Colonic mucosa (tissue), 4 donors: ENCODE measurements around the gene NCKAP5. TPM values are rescaled to one million over a fixed set of nuclear protein-coding genes. Genes with fewer than 3 reads are reported as not detected.

Source experiments
- DNase-seq: peaks from one replicate; pipeline ENCODE4 v3.0.0-alpha.2; 2020
- H3K27ac ChIP-seq: fragments of 200-600 bp; one replicate; pipeline ENCODE4 v1.8.0; 2021
- H3K27me3 ChIP-seq: fragments of 200-600 bp; one replicate; pipeline ENCODE4 v1.8.0; 2021
- H3K36me3 ChIP-seq: fragments of 200-600 bp; one replicate; pipeline ENCODE4 v1.8.0; 2021
- H3K4me1 ChIP-seq: fragments of 200-600 bp; one replicate; pipeline ENCODE4 v1.8.0; 2021; ENCODE audit warnings: mild to moderate bottlenecking
- H3K4me3 ChIP-seq: fragments of 200-600 bp; one replicate; pipeline ENCODE4 v1.8.0; 2021
- H3K9ac ChIP-seq, 2 donors: one replicate each; pipeline ENCODE4 v1.7.0; 2013; ENCODE audit warnings: control low read depth in 2 of 2, low read depth in 2 of 2, low read length in 2 of 2
- H3K9me3 ChIP-seq: fragments of 200-600 bp; one replicate; pipeline ENCODE4 v1.8.0; 2021
- CTCF ChIP-seq: fragments of 200-600 bp; IDR thresholded peaks from one replicate; pipeline ENCODE4 v1.8.0; 2022; ENCODE audit warnings: antibody characterized with exemption, mild to moderate bottlenecking
- intact Hi-C: fragments of 100-400 bp; cut with DNase I; formaldehyde crosslinking; loops from one replicate; pipeline ENCODE4 v1.14.1; 2022
- total RNA-seq, 2 donors: library from RNA; stranded (reverse); fragmentation: NEBNext Ultra II Directional in 1 of 2; extraction: Animal tissue kit (Norgen Biotek cat#: 25700) in 1 of 2; gene quantifications; one replicate each; pipeline ENCODE4 v1.2.1, GENCODE V29; 2021
- donor health status: healthy.
- donor health status: DM: no; HTN: no; CAD: no.
- donor health status: DM: no; HTN: no; CAD: no.

The NCKAP5 gene
- total RNA-seq, 2 donors from 2014 or later: 2.9 to 3.7 TPM

- Histone ChIP-seq H3K9me3 (no peaks in the 10 kb centered on the region), H3K36me3 (no peaks in the 10 kb centered on the region), H3K9ac (peak within 1 kb of the TSS in 1 of 2 donors; percentile 12), H3K4me3 (peak within 1 kb of the TSS; percentile 43), H3K4me1 (peaks cover 7% of the 10 kb centered on the region), H3K27me3 (peaks cover 32% of the 10 kb centered on the region), H3K27ac (no peak within 1 kb of the TSS)
- TF ChIP-seq CTCF: no peak
- DNase-seq: no peak
- intact Hi-C loops: no loop called here
Measured at GRCh38 chr2:132669908-132670495, 898.3 kb downstream of the NCKAP5 start, which contains the start of gene LYPD1. LYPD1 (minus strand) TSS chr2:132670205; CDS start chr2:132669932, 273 bp downstream.

GRCh38 chr2:132668987-132669907, 899.0 kb downstream of the NCKAP5 start:
- Histone ChIP-seq H3K4me1 (peaks cover 7% of the 10 kb centered on the region), H3K36me3 (no peaks in the 10 kb centered on the region), H3K9ac (peak overlapping the region in 1 of 2 donors; percentile 12), H3K27ac (no peak overlapping the region), H3K27me3 (peaks cover 32% of the 10 kb centered on the region), H3K4me3 (peak overlapping the region; percentile 43), H3K9me3 (no peaks in the 10 kb centered on the region)
- no peak for TF ChIP-seq CTCF
- DNase-seq: peak; percentile 16
- intact Hi-C loops: no loop called here

DNA sequence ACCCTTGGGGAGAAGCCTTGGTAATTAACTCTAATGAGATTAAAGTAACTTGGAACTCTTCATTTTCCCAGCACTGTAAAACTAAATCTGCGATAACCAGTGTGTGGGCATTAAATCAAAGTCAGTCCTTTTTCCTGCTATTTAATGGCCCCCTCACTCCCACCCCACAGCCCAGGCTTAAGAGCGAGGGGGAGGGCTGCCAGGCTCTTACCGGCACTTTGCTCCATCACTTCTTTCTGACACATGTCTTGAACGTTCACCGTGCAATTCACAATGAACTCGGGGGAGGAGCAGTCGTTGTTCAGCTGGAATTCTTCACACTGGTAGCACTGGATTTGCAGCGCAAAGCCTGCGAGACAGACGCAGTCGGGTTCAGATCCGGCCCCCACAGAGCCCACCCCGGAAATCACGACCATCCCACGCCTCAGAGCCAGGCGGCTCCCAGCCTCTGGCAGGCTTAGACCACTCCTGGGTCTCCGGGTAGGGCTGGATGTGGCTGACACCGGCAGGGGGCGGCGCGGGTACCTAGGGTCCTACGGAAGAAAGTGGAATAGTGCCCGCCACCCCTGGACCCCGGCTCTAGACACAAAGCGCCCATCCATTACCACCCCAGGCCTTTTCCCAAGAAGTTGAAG, 900.0 kb downstream of the NCKAP5 start:
- no peak for TF ChIP-seq CTCF
- Histone ChIP-seq H3K4me3 (no peak overlapping the region), H3K4me1 (peaks cover 7% of the 10 kb centered on the region), H3K9me3 (no peaks in the 10 kb centered on the region), H3K36me3 (no peaks in the 10 kb centered on the region), H3K9ac (no peak overlapping the region), H3K27me3 (peaks cover 32% of the 10 kb centered on the region), H3K27ac (no peak overlapping the region)
- intact Hi-C loops: no loop called here
- no peak for DNase-seq

DNA sequence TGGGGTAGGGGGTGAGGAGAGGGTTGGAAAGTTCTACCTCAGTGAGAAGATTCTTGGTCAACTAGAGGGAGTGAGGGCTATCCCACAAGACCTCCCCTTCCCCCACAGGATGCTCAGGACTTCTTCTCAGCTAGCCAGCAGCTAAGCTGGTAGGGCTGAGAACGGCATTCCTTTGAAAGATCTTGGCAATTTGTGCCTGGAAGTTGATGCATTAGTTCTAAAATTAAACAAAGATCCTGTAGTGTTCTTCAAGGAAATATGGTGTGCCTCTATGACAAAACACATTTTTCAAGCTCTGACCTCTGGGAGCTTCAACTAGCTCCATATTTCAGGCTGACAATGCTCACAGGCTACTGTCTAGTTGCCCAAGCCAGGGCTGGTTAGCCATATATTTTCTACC, 900.6 kb downstream of the NCKAP5 start:
- no peak for DNase-seq
- Histone ChIP-seq H3K36me3 (no peaks in the 10 kb centered on the region), H3K27ac (no peak overlapping the region), H3K4me3 (no peak overlapping the region), H3K9me3 (no peaks in the 10 kb centered on the region), H3K4me1 (peaks cover 7% of the 10 kb centered on the region), H3K9ac (no peak overlapping the region), H3K27me3 (peaks cover 32% of the 10 kb centered on the region)
- intact Hi-C loops: no loop called here
- TF ChIP-seq CTCF: no peak

GRCh38 chr2:132665401-132666140, 902.7 kb downstream of the NCKAP5 start:
- TF ChIP-seq CTCF: no peak
- Histone ChIP-seq H3K36me3 (no peaks in the 10 kb centered on the region), H3K4me3 (no peak overlapping the region), H3K27me3 (peaks cover 24% of the 10 kb centered on the region), H3K9ac (no peak overlapping the region), H3K27ac (no peak overlapping the region), H3K9me3 (no peaks in the 10 kb centered on the region), H3K4me1 (peaks cover 7% of the 10 kb centered on the region)
- no peak for DNase-seq
- intact Hi-C loops: no loop called here
